GM10266 (cell line): ENCODE results near the gene USP6NL.

ENCODE experiments used
- DNase-seq: peaks from one replicate; pipeline ENCODE4 v3.0.0; 2012; ENCODE audit errors: extremely low spot score
- TF ChIP-seq, protein P1 (sequence below): IDR thresholded peaks from 2 replicates; pipeline ENCODE4 v1.5.1; 2012; ENCODE audit warnings: mild to moderate bottlenecking, low read depth; ENCODE audit not compliant: control insufficient read depth, insufficient read depth; ENCODE audit errors: missing control alignments

USP6NL gene

DNA sequence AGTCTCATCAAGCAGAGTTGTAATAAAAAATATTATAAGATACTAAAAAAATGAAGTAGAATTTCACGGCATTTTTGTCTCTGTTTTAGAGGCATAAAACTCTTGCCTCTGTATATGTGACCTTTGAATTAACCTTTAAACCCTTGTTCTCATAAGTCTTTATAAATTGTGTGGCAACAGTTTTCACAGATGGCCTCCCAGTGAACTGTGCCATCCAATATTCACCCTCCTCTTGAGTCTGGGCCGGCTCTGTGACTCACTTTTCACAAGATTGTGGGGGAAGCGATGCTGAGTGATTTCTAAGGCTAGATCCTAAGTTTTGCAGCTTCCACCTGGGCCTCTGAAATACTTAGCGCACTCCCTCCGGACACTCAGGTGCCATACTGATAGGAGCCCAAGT, 4.6 kb upstream of the USP6NL start:
- TF ChIP-seq, protein P1, sequence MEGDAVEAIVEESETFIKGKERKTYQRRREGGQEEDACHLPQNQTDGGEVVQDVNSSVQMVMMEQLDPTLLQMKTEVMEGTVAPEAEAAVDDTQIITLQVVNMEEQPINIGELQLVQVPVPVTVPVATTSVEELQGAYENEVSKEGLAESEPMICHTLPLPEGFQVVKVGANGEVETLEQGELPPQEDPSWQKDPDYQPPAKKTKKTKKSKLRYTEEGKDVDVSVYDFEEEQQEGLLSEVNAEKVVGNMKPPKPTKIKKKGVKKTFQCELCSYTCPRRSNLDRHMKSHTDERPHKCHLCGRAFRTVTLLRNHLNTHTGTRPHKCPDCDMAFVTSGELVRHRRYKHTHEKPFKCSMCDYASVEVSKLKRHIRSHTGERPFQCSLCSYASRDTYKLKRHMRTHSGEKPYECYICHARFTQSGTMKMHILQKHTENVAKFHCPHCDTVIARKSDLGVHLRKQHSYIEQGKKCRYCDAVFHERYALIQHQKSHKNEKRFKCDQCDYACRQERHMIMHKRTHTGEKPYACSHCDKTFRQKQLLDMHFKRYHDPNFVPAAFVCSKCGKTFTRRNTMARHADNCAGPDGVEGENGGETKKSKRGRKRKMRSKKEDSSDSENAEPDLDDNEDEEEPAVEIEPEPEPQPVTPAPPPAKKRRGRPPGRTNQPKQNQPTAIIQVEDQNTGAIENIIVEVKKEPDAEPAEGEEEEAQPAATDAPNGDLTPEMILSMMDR: no peak
- no peak for DNase-seq

DNA sequence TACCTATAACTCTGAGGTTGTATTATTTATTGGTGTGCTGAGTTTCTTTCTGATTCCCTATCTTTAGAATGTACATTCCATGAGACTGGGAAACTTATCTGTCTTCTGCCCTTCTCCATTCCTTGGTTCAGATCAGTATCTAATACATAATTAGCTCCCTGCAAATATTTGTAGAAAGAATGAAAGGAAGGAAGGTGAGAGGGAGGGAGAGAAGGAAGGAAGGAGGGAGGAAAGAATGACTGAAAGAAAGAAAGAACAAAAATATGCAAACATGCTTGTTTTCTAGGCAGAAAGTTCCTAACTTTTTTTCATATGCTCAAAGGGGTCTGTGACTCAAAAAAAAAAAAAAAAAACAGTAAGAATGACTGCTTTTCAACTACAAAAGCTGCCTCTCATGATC, 3.9 kb upstream of the USP6NL start:
- no peak for DNase-seq
- TF ChIP-seq, protein P1: no peak

DNA sequence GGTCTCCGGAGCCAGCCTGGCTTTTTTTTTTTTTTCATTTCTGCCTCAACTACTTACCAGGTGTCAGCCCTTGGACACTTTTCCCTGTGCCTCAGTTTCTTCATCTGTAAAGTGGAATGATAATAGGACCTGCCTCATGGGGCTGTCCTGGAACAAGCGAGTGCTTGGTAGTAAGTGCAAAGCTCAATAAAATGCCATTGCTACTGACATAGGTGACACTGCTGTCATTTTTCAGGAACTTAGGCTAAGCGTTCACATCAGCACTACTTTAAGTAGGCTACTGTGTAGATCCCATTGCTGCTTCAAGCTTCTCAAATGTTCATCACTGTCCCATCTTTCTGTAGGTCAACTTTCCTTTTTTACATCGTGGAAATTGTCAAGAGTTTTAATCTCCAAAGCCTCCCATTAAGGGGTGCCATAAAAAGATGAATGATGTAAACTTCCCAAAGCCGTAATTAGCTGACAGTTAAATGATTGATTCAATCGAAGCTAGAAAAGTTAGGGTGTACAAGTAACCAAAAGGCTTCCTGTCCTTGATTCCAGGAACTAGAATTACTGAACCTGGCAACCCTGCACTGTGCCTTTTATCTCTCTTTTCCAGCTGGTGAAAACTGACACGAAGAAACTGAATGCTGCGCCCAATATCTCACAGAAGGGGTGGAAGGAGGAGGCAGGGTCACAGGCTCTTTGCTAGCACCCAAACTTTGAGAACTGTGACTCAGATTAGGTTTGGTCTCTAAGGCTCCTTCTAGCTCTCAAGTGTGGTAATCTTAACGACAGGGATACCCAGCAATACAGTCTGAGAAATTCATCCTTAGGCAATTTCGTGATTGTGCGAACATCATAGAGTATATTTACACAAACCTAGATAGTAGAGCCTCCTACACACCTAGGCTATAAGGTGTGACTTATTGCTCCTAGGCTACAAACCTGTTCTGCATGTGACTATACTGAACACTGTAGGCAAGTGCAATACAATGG, 861 bp upstream of the USP6NL start:
- TF ChIP-seq, protein P1: no peak
- no peak for DNase-seq

DNA sequence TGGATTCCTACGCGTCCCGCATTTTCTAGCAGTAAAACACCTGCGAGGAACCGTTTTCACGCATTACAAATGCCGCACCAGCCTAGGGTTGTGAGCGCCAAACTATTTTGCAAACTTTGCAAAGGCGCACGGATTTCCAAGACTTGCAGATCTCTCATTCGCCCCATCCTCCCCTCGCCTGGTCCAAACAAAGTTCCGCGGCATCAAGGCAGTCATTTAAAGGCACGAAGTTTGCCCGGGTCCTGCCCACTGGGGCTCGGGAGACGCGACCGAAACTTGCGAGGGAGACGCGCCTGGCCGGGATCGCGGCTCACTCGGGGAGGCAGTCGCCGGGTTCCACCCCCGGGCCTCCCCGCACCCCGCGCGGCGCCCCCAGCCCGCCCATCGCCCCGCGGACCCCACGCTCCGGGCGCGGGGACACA, 613 bp downstream of the USP6NL start:
- TF ChIP-seq, protein P1: no peak
- peak; percentile 35 for DNase-seq

DNA sequence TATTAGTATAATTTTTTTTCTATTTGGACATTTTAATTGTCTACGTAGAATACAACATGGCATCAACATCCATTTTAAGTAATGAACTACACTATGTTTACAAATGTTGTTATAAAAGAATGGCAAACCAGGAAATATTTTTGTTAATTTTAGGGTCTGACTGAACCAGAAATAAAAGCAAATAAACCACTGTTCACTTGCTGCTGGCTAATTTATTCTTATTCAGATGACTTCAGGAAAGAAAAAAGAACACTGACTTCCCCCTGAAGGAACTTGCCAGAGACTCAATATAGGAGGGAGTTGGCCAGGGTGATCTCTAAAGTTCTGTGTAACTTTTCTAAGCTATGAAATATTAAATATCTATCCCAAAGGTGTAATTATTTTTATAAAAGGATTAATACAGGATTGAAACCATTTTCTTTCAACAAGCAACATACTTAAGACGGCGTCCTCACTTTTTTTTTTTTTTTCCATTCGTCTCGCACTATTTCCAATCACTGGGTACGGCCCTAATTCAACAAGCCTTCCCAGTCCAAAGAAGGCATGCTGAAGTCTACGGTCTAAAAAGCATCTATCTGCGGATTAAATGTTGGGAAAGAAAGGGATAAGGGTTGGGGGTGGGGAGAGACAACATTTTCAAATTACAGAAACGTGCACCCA, 1.2 kb downstream of the USP6NL start:
- TF ChIP-seq, protein P1: no peak
- DNase-seq: no peak

DNA sequence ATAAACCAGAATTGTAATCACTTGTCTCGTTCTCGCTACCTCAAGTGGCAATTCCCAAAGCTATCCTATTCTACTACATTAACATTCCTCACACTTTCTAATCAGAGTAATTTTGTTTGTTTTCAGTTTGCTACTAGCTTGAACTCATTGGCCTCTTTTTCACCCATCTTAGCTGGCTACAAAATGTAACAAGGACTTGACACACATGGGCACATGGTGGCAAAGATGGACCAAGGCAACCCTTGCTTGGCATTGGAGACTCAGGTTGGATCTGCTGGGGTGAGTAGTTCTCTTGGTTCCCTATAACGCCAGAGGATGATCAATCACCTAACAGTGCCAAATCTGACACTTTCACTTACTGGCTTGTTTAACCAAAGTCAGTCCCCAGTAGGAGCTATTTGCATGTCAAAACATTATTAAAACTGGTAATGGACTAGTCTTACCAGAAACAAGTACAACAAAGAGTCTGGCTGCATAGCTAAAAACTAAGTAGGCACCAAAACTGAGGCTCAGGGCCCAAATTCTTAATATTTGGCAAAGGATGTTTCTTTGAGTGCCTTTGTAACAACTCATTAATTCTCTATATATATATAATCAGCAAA, 1.9 kb downstream of the USP6NL start:
- TF ChIP-seq, protein P1: no peak
- DNase-seq: no peak
